MG63 (cell line): ENCODE measurements around the gene ATG2B. TPM values are rescaled to one million over a fixed set of nuclear protein-coding genes. Genes with fewer than 3 reads are reported as not detected.
"Not testable (repeated sequence)": the region's sequence is repeated elsewhere in the genome, so short reads cannot be mapped to it uniquely, and the experiment has no call there.

Source experiments
- DNase-seq: peaks from one replicate; pipeline ENCODE4 v3.0.0-alpha.2; 2020
- H3K27me3 ChIP-seq: fragments of 250-450 bp; sonication (Bioruptor Pico); 2 replicates; pipeline ENCODE4 v1.5.1; 2020; ENCODE audit warnings: mild to moderate bottlenecking, moderate library complexity
- H3K36me3 ChIP-seq: fragments of 250-450 bp; sonication (Bioruptor Pico); 2 replicates; pipeline ENCODE4 v1.5.1; 2020; ENCODE audit warnings: mild to moderate bottlenecking, moderate library complexity
- H3K4me3 ChIP-seq: fragments of 250-450 bp; sonication (Bioruptor Pico); 2 replicates; pipeline ENCODE4 v1.5.1; 2020; ENCODE audit warnings: mild to moderate bottlenecking, moderate library complexity
- H3K9me3 ChIP-seq: fragments of 250-450 bp; sonication (Bioruptor Pico); 2 replicates; pipeline ENCODE4 v1.5.1; 2020; ENCODE audit warnings: mild to moderate bottlenecking, moderate library complexity
- total RNA-seq: library from RNA; depleted of rRNA; stranded (reverse); fragments of >200 nt; shearing (Covaris generic); gene quantifications from 2 replicates; pipeline ENCODE4 v1.2.3, GENCODE V29; 2014; ENCODE audit warnings: low replicate concordance

The ATG2B gene
- total RNA-seq, 1 experiment from 2014 or later, result 3.1 TPM

DNA sequence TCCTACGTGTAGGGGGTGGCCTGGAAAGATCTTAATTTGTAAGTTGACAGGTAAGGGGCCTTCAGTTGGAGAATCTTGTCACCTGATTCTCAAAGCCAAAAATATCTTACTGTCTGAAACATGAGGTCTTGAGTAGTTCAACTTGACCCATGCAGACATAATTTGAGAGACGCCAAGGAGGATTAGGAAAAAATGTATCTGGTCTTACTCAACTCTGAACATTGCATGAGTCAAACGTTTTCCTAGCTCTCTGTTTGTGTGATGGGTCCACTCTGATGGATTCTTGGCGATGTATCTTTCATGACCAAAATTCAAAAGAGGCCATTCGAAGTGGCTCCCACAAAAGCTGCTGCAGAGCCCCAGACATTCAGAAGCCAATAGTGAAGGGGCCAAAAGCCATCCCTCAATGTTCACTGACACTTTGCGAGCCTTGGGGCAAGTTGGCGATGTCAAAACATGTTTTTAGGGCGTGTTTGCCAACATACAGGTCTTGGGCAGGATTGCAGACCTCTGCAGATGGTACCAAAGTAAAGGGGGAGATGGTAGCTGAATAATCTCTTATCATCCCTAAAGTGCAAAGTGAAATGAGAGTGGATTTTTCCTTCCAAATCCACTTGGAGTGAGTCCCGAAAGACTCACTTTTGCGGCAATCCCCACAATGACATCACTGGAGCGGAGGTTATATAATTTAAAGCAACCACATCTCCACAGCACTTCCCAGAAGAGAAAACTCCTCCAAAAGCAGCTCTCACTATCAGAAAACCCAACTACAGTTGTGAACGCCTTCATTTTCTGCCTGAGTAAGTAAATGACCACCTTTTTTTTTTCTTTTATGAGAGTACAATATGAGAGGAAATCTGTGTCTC is 107.4 kb downstream of the ATG2B start, which contains the start of gene BDKRB1:
Gene BDKRB1, plus strand, starts transcription at position 710 of the 866 bp plus-strand sequence. CDS start 7,473 bp downstream, outside the sequence.
- peak; percentile 73 for DNase-seq
- peaks cover 5% of the 10 kb centered on the region for H3K9me3 ChIP-seq
- H3K4me3 ChIP-seq, result peak within 1 kb of the TSS; percentile 54
- H3K27me3 ChIP-seq, result no peaks in the 10 kb centered on the region
- H3K36me3 ChIP-seq, result peaks cover 37% of the 10 kb centered on the region

DNA sequence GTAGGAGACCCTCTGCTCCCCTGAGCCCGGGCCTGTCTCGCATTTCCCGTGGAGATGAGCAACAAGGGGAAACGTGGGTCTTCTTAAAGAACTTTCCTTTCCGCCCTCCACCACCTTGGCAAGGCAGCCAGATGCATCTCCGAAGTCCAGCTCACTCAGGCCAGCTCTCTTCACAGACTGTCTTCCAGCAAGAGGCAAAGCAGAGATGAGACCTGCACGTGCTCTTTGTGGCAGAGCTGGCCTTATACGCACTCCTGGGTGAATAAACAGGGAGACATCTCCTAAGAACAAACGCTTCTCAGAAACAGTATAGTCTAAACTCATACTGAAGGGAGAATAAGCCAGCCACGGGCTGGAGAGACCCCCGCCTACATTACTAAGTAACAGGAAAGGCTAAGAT is 108.5 kb downstream of the ATG2B start:
- peaks cover 26% of the 10 kb centered on the region for H3K36me3 ChIP-seq
- H3K4me3 ChIP-seq, result no peak overlapping the region
- H3K9me3 ChIP-seq, result peaks cover 5% of the 10 kb centered on the region
- H3K27me3 ChIP-seq, result no peaks in the 10 kb centered on the region
- no peak for DNase-seq

DNA sequence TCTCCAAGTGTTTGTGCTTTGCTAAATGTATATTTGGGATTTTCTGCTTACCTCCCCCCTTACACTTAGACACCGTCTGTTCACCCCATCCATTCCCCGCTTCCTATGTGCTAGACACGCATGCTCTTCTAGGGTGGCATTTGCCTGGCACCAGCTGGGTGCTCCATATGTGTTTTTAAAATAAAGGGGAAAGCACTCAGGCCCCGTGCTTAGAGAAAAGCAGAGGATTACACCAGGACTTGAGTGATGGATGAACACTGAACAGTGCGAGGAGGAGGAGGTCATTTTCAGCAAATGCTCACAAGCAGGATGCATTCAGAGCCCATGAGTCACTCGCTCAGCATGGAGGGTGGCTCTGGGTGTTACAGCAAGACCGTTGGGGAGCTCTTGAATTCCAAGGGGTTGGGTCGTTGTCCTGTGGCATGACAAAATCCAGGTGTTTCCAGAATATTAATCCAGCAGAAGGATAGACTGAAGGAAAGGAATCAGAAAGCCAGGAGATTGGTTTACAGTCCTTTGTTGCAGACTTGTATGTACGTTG is 110.1 kb downstream of the ATG2B start:
- DNase-seq, result peak; percentile 86
- H3K4me3 ChIP-seq, result no peak overlapping the region
- H3K27me3 ChIP-seq, result no peaks in the 10 kb centered on the region
- H3K36me3 ChIP-seq, result peaks cover 12% of the 10 kb centered on the region
- H3K9me3 ChIP-seq, result no peaks in the 10 kb centered on the region

DNA sequence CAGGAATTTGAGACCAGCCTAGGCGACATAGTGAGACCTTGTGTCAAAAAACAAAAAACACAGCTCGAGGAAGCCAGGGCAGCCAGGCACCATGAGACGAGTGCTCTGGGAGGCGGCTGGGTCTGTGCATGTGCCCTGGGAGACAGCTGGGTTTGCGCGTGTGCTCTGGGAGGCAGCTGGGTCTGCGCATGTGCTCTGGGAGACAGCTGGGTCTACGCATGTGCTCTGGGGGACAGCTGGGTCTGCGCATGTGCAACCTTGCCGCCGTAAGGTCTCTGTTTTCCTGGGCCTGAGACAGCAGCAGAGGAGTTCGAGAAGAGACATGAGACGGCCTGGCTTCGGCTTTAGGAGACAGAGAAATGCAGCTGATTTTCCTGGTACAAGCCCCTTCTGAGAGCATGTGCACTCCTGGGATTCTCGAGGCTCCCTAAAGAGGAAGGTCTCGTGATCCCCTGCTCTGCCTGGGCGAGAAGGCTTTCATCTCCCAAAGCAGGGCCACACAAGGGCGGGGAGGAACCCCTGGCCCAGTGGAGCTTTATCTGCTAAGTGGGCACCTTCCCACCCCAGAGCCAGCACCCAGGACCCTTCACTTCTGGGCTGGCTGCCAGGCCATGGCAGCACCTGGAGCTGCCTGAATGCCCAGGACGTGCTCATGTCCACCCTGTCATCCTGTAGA is 110.7 kb downstream of the ATG2B start:
- DNase-seq, result no peak
- no peaks in the 10 kb centered on the region for H3K9me3 ChIP-seq
- H3K36me3 ChIP-seq, result peaks cover 11% of the 10 kb centered on the region
- H3K4me3 ChIP-seq, result no peak overlapping the region
- H3K27me3 ChIP-seq, result no peaks in the 10 kb centered on the region

- no peak for DNase-seq
- H3K36me3 ChIP-seq, result peaks cover 4% of the 10 kb centered on the region
- H3K27me3 ChIP-seq, result no peaks in the 10 kb centered on the region
- H3K4me3 ChIP-seq, result no peak overlapping the region
- H3K9me3 ChIP-seq, result no peaks in the 10 kb centered on the region
Observed at GRCh38 chr14:96251656-96252155, 111.4 kb downstream of the ATG2B start.

DNA sequence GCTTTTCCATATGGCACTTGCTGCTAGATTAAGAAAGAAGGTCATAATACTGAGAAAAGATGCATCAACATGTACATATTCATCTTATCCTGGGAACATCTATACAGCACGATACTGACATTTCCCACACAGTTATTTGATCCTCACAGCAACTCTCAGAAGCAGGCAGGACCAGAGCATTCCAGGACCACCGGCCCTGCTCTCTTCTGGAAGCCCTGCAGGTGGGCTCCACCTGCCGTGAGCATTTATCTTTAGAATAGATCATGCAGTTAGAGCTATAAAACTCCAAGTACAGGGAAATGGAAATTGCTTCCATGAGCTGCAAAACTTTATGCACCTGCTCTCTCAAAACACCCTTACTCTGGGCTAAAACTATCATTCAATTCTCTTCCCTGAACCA is 112.7 kb downstream of the ATG2B start:
- DNase-seq, result no peak
- H3K4me3 ChIP-seq, result no peak overlapping the region
- peaks cover 3% of the 10 kb centered on the region; the same call in 1 of the 2 replicates for H3K36me3 ChIP-seq
- H3K27me3 ChIP-seq, result no peaks in the 10 kb centered on the region
- no peaks in the 10 kb centered on the region for H3K9me3 ChIP-seq

DNA sequence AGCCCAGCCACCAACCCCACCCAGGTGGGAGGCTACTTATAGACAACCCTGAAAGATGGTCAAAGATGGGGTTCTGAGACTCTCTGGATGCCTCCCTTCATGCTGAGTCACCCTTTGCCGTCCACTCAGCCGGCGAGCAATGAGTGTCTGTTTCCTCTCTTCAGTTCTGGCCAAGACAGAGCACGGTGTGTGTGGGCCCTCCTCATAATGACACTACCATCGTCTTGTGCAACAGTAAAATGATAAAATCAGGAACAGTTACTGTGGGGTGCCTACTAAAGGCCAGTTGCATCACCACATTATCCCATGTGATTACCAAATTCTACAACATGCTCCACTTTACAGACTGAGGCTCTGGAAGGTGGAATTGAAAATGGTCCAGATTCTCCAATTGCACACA is 114.1 kb downstream of the ATG2B start:
- Histone ChIP-seq H3K36me3 (peaks cover 3% of the 10 kb centered on the region), H3K27me3 (no peaks in the 10 kb centered on the region), H3K4me3 (no peak overlapping the region), H3K9me3 (no peaks in the 10 kb centered on the region)
- peak; percentile 72 for DNase-seq

- DNase-seq, result no peak
- Histone ChIP-seq H3K4me3 (no peak overlapping the region), H3K9me3 (no peaks in the 10 kb centered on the region), H3K27me3 (no peaks in the 10 kb centered on the region), H3K36me3 (peaks cover 3% of the 10 kb centered on the region)
Observed at GRCh38 chr14:96247031-96247430, 116.1 kb downstream of the ATG2B start.

GRCh38 chr14:96246539-96246847 is 116.6 kb downstream of the ATG2B start:
- no peaks in the 10 kb centered on the region for H3K27me3 ChIP-seq
- no peak overlapping the region for H3K4me3 ChIP-seq
- peak; percentile 75 for DNase-seq
- peaks cover 7% of the 10 kb centered on the region for H3K36me3 ChIP-seq
- no peaks in the 10 kb centered on the region for H3K9me3 ChIP-seq

- Histone ChIP-seq H3K9me3 (no peaks in the 10 kb centered on the region), H3K4me3 (no peak overlapping the region), H3K27me3 (no peaks in the 10 kb centered on the region), H3K36me3 (peaks cover 8% of the 10 kb centered on the region)
- no peak for DNase-seq
Observed at GRCh38 chr14:96245710-96246538, 117.2 kb downstream of the ATG2B start.

- H3K9me3 ChIP-seq, H3K36me3 ChIP-seq, DNase-seq: not testable (repeated sequence)
Observed at GRCh38 chr14:96245074-96245473, 118.1 kb downstream of the ATG2B start.

DNA sequence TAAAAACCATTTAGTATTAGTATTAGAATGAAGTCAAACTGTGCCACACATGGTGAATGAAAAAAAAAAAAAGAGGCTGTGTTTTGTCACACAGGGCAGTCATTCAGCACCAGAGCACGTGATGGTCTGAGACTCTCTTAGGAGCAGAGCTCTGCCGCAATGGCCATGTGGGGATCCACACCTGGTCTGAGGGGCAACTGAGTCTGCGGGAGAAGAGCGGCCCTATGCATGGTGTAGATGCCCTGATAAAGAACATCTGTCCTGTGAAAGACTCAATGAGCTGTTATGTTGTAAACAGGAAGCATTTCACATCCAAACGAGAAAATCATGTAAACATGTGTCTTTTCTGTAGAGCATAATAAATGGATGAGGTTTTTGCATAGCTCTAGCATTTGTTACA is 119.4 kb downstream of the ATG2B start:
- H3K27me3 ChIP-seq, result no peaks in the 10 kb centered on the region
- no peak overlapping the region for H3K4me3 ChIP-seq
- no peaks in the 10 kb centered on the region for H3K9me3 ChIP-seq
- peaks cover 8% of the 10 kb centered on the region for H3K36me3 ChIP-seq
- DNase-seq, result no peak

More at GRCh38 chr14:96245074-96245473, 118.1 kb downstream of the ATG2B start:
- H3K4me3 ChIP-seq, H3K27me3 ChIP-seq: not testable (repeated sequence)

GRCh38 chr14:96242126-96242525 is 121.0 kb downstream of the ATG2B start:
- Histone ChIP-seq H3K27me3 (no peaks in the 10 kb centered on the region), H3K4me3 (no peak overlapping the region), H3K9me3 (no peaks in the 10 kb centered on the region), H3K36me3 (peaks cover 5% of the 10 kb centered on the region; the same call in 1 of the 2 replicates)
- DNase-seq, result no peak

- H3K36me3 ChIP-seq, result peaks cover 5% of the 10 kb centered on the region; the same call in 1 of the 2 replicates
- H3K4me3 ChIP-seq, result no peak overlapping the region
- no peak for DNase-seq
- no peaks in the 10 kb centered on the region for H3K9me3 ChIP-seq
- no peaks in the 10 kb centered on the region for H3K27me3 ChIP-seq
Observed at GRCh38 chr14:96240641-96241040, 122.5 kb downstream of the ATG2B start.

DNA sequence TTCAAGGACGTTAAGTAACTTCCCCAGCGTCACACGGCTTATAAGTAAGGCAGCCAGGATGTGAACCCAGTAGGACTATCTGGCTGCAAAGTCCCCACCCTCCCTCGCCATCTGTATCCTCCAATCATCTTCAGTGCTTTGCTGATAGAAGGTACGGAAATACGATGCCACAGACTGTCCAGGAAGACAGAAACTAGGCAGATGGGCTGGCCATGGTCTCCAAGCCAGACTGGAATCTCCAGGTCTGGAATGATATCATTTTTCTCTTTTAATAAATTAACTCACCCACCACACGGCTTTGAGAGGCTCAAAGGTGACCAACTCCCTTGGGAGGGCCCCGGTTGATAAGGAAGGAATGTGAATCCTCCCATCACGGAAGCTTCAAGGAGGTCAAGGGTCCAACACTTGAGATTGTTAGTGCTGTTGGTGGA is 123.4 kb downstream of the ATG2B start:
- no peaks in the 10 kb centered on the region for H3K27me3 ChIP-seq
- peaks cover 5% of the 10 kb centered on the region; the same call in 1 of the 2 replicates for H3K36me3 ChIP-seq
- H3K9me3 ChIP-seq, result no peaks in the 10 kb centered on the region
- H3K4me3 ChIP-seq, result no peak overlapping the region
- DNase-seq, result no peak

- H3K27me3 ChIP-seq, result no peaks in the 10 kb centered on the region
- DNase-seq, result no peak
- no peak overlapping the region for H3K4me3 ChIP-seq
- H3K9me3 ChIP-seq, result no peaks in the 10 kb centered on the region
- H3K36me3 ChIP-seq, result peaks cover 5% of the 10 kb centered on the region; the same call in 1 of the 2 replicates
Observed at GRCh38 chr14:96238676-96239265, 124.4 kb downstream of the ATG2B start.
